ENCODE data around the gene SOAT2.

The SOAT2 gene

GRCh38 chr12:53102883-53103807, at the start of gene SOAT2:
Gene SOAT2 (plus strand): TSS chr12:53103486. CDS start chr12:53103578, 92 bp downstream.
- peak in 1 of 2 donors; percentile 20 for DNase-seq (ENCODE audit: low read depth in 2 of 2, low spot score in 1 of 2)

GRCh38 chr12:53054112-53054878, 49.0 kb upstream of the SOAT2 start:
- DNase-seq (ENCODE audit: low read depth in 2 of 2, low spot score in 1 of 2), result peak; percentile 85 to 90

GRCh38 chr12:53055471-53056266, 47.6 kb upstream of the SOAT2 start:
- no peak for DNase-seq (ENCODE audit: low read depth in 2 of 2, low spot score in 1 of 2)

GRCh38 chr12:53056296-53056695, 47.0 kb upstream of the SOAT2 start:
- no peak for DNase-seq (ENCODE audit: low read depth in 2 of 2, low spot score in 1 of 2)

GRCh38 chr12:53056901-53057300, 46.4 kb upstream of the SOAT2 start:
- no peak for DNase-seq (ENCODE audit: low read depth in 2 of 2, low spot score in 1 of 2)

- DNase-seq (ENCODE audit: low read depth in 2 of 2, low spot score in 1 of 2), result no peak
Measured at GRCh38 chr12:53057816-53058500, 45.3 kb upstream of the SOAT2 start.

- DNase-seq (ENCODE audit: low read depth in 2 of 2, low spot score in 1 of 2), result no peak
Measured at GRCh38 chr12:53058674-53059433, 44.4 kb upstream of the SOAT2 start.

GRCh38 chr12:53059434-53060063, 43.7 kb upstream of the SOAT2 start:
- no peak for DNase-seq (ENCODE audit: low read depth in 2 of 2, low spot score in 1 of 2)

GRCh38 chr12:53060064-53060720, 43.1 kb upstream of the SOAT2 start:
- DNase-seq (ENCODE audit: low read depth in 2 of 2, low spot score in 1 of 2), result no peak

GRCh38 chr12:53060721-53061276, 42.5 kb upstream of the SOAT2 start:
- DNase-seq (ENCODE audit: low read depth in 2 of 2, low spot score in 1 of 2), result no peak

- DNase-seq (ENCODE audit: low read depth in 2 of 2, low spot score in 1 of 2), result no peak
Measured at GRCh38 chr12:53061404-53062010, 41.8 kb upstream of the SOAT2 start.

- DNase-seq (ENCODE audit: low read depth in 2 of 2, low spot score in 1 of 2), result no peak
Measured at GRCh38 chr12:53062011-53062961, 41.0 kb upstream of the SOAT2 start.

GRCh38 chr12:53062977-53063707, 40.1 kb upstream of the SOAT2 start:
- no peak for DNase-seq (ENCODE audit: low read depth in 2 of 2, low spot score in 1 of 2)

- DNase-seq (ENCODE audit: low read depth in 2 of 2, low spot score in 1 of 2), result no peak
Measured at GRCh38 chr12:53063708-53064612, 39.3 kb upstream of the SOAT2 start.
